ENCODE measurements around the gene SAAL1. TPM values are rescaled to one million over a fixed set of nuclear protein-coding genes. Genes with fewer than 3 reads are reported as not detected.

SAAL1 gene, protein sequence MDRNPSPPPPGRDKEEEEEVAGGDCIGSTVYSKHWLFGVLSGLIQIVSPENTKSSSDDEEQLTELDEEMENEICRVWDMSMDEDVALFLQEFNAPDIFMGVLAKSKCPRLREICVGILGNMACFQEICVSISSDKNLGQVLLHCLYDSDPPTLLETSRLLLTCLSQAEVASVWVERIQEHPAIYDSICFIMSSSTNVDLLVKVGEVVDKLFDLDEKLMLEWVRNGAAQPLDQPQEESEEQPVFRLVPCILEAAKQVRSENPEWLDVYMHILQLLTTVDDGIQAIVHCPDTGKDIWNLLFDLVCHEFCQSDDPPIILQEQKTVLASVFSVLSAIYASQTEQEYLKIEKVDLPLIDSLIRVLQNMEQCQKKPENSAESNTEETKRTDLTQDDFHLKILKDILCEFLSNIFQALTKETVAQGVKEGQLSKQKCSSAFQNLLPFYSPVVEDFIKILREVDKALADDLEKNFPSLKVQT
- total RNA-seq = 2.7 and 3.0 TPM in 2 replicates

DNA sequence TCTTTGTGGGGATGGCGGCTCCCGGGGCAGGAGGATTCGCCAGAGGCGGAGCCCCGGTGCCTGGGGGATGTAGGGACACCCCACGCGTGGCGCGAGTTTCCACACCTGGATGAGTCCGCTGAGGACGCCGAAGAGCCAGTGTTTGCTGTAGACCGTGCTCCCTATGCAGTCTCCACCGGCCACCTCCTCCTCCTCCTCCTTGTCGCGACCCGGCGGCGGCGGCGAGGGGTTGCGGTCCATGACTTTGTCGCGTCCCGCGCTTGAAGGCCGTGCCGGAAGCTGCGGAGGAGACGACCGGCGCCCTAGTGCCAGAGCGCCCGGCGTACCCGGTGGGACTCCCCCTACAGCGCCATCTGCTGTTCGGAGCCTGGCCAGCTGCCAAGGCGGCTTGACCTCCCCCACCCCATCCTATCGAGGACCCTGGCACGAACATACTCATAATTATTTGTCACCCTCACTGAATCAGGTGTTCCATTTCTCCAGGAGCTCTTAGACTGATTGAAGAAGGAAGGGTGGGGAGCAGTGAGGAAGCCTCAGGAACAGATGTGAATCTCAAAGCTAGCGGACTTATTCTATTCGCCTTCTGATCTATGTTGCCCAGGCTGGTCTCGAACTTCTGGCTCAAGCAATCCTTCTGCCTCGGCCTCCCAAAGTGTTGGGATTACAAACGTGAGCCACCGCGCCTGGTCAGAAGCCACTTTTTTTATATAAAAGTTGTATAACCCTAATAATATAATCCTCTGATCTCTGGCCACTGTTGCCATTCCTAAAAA is at the start of gene SAAL1:
Gene SAAL1 (minus strand): TSS at position 281 of the 773 bp plus-strand sequence. CDS start 41 bp downstream, at position 240.

DNA sequence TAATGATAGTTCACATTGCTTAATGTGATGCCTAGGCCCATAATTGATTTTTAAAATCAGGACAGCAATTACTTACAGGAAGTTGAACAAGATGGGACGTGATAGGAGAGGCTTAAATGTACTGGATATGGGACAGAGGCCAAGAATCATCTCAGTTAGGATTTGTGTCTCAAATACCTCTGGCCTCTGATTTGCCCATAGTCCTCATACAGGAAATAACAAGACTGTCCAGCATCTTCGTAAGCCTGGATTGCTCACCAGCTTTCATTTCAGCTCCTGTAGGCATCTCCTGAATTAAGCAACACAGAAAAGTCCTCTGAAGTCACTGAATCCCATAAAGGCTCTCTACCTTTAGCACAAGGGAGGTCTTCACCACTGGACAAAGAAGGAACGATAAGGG is 26.5 kb upstream of the SAAL1 start, which contains the start of gene MRGPRX3:
Gene MRGPRX3 (plus strand): TSS at position 231 of the 400 bp plus-strand sequence. CDS start 4,632 bp downstream, outside the sequence.

DNA sequence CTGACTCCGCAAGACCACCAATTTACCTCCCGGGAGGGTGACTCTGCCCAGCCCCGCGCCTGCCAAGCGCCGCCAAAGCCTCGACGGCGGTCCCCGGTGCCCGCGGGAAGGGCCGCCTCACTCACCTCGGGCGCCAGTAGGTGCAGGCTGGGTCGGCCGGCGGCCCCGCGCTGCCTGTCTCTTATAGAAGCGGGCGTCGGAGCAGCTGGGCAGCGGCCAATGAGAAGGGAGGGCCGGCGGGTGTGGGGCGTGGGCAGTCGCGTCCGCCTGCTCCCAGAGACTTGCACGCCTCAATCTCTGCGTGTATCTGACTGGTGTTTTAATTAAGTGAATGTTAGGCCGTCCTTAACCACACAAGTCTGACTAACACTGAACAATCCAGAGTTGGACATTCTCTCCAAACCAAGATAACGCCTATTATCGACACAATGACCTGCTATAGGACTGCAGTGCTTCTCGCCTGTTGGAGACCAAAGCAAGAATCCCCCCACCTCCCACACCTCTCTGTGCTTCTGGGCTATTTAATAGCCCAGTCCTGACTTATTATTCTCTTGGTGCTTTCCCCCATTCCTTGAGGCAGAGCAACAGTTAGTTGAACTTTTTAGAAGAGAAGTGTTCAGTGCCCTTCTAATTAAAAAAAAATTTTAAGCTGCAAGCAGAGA is 59.6 kb downstream of the SAAL1 start, which contains the start of gene TPH1:
Gene TPH1 (minus strand): TSS at position 154 of the 662 bp plus-strand sequence. CDS start 5,507 bp downstream, outside the sequence.

Other genes starting within 250 kb of the SAAL1 start
- 16.5 and 32.0 TPM in 2 replicates for gene SERGEF, start 93.0 kb downstream of the SAAL1 start, total RNA-seq
- gene TPH1, start 59.8 kb downstream of the SAAL1 start, total RNA-seq = not detected in 2 replicates
- gene MRGPRX3, start 26.5 kb upstream of the SAAL1 start, total RNA-seq = not detected in 2 replicates
- not detected in 2 replicates for gene MRGPRX4, start 66.8 kb upstream of the SAAL1 start, total RNA-seq
- not detected in 2 replicates for gene SAA4, start 130.7 kb upstream of the SAAL1 start, total RNA-seq
- gene SAA2, start 142.6 kb upstream of the SAAL1 start, total RNA-seq = not detected in 2 replicates
- not detected in 2 replicates for gene SAA1, start 160.2 kb upstream of the SAAL1 start, total RNA-seq
- 11.1 and 16.2 TPM in 2 replicates for gene HPS5, start 216.1 kb upstream of the SAAL1 start, total RNA-seq
- 35.0 and 39.8 TPM in 2 replicates for gene GTF2H1, start 216.5 kb upstream of the SAAL1 start, total RNA-seq